H1 (cell line): ENCODE measurements around the gene TEAD1. TPM values are rescaled to one million over a fixed set of nuclear protein-coding genes. Genes with fewer than 3 reads are reported as not detected.

Experiments
- CTCF ChIA-PET: fragments of 300-600 bp; sonication (Branson Sonifier 250); formaldehyde crosslinking; loops from one replicate; lab custom pipeline; 2021; ENCODE audit not compliant: partially characterized antibody; lab: Charles Lee
- POLR2A ChIA-PET: fragments of 300-600 bp; sonication (Branson Sonifier 250); formaldehyde crosslinking; loops from one replicate; lab custom pipeline; 2021; ENCODE audit warnings: inconsistent platforms; ENCODE audit not compliant: partially characterized antibody; lab: Charles Lee
- DNase-seq, 2 experiments: peaks; one replicate each; pipeline versions ENCODE4 v3.0.0 to v3.0.0-alpha.2; 2010 to 2022; ENCODE audit warnings: low spot score in 2 of 2, low read depth in 1 of 2, mixed read lengths in 1 of 2
- FAIRE-seq: peaks from 2 replicates; lab custom pipeline; 2011; peaks lifted over from hg19 to GRCh38; lab: Jason Lieb, UNC
- H2AFZ ChIP-seq: 2 replicates; pipeline ENCODE4 v1.8.1; 2012; ENCODE audit warnings: low read length, inconsistent platforms
- H2AK5ac ChIP-seq: 2 replicates; pipeline ENCODE4 v1.6.1; 2013; ENCODE audit warnings: low read depth, low read length
- H2BK120ac ChIP-seq: replicated peaks from 2 replicates; pipeline ENCODE3; 2013; ENCODE audit warnings: low read depth, low read length, inconsistent platforms
- H2BK12ac ChIP-seq: 2 replicates; pipeline ENCODE4 v1.6.1; 2013; ENCODE audit warnings: low read depth, low read length
- H2BK15ac ChIP-seq: 2 replicates; pipeline ENCODE4 v1.6.1; 2013; ENCODE audit warnings: low read length
- H2BK20ac ChIP-seq: 2 replicates; pipeline ENCODE4 v1.6.1; 2013; ENCODE audit warnings: low read length
- H2BK5ac ChIP-seq: 2 replicates; pipeline ENCODE4 v1.6.1; 2013; ENCODE audit warnings: low read depth, low read length
- H3K14ac ChIP-seq: 2 replicates; pipeline ENCODE4 v1.6.1; 2013; ENCODE audit warnings: inconsistent platforms; ENCODE audit not compliant: insufficient read length
- H3K18ac ChIP-seq: 2 replicates; pipeline ENCODE4 v1.6.1; 2013; ENCODE audit warnings: low read length; ENCODE audit errors: extremely low read depth
- H3K23ac ChIP-seq: 2 replicates; pipeline ENCODE4 v1.6.1; 2013; ENCODE audit warnings: inconsistent platforms; ENCODE audit not compliant: insufficient read length
- H3K23me2 ChIP-seq: 2 replicates; pipeline ENCODE4 v1.6.1; 2013; ENCODE audit warnings: low read depth, low read length
- H3K27ac ChIP-seq: 2 replicates; pipeline ENCODE4 v1.6.1; 2011; ENCODE audit warnings: low read depth, low read length, inconsistent platforms
- H3K27me3 ChIP-seq, 4 experiments: replicated peaks in 1 of 4; 1 replicate in 1 of 4; 2 replicates in 3 of 4; pipeline versions ENCODE4 v1.6.1 to v1.8.1; 2011 to 2013; ENCODE audit warnings: low read length in 3 of 4, mild to moderate bottlenecking in 3 of 4, inconsistent platforms in 2 of 4, mixed read lengths in 2 of 4, moderate library complexity in 1 of 4; ENCODE audit not compliant: control insufficient read depth in 3 of 4, insufficient read depth in 3 of 4; ENCODE audit errors: extremely low read depth in 1 of 4
- H3K36me3 ChIP-seq, 4 experiments: 2 replicates each; pipeline versions ENCODE4 v1.6.1 to v1.8.1; 2011 to 2013; ENCODE audit warnings: mild to moderate bottlenecking in 4 of 4, low read length in 3 of 4, moderate library complexity in 2 of 4, control low read depth in 1 of 4, inconsistent platforms in 1 of 4; ENCODE audit not compliant: insufficient read depth in 4 of 4, control insufficient read depth in 2 of 4
- H3K4ac ChIP-seq: replicated peaks from 2 replicates; pipeline ENCODE3; 2013; ENCODE audit warnings: low read length, low read depth, mixed read lengths, inconsistent platforms; ENCODE audit not compliant: insufficient read length
- H3K4me1 ChIP-seq, 4 experiments: replicated peaks in 1 of 4; 1 replicate in 1 of 4; 2 replicates in 3 of 4; pipeline versions ENCODE4 v1.6.1 to v1.8.1; 2011 to 2013; ENCODE audit warnings: low read length in 3 of 4, inconsistent platforms in 2 of 4, mixed read lengths in 1 of 4; ENCODE audit not compliant: insufficient read depth in 4 of 4, control insufficient read depth in 3 of 4
- H3K4me2 ChIP-seq, 2 experiments: 2 replicates each; pipeline versions ENCODE4 v1.6.1 to v1.8.1; 2011 to 2013; ENCODE audit warnings: low read depth in 2 of 2, low read length in 2 of 2, control low read depth in 1 of 2, inconsistent platforms in 1 of 2, mild to moderate bottlenecking in 1 of 2; ENCODE audit not compliant: insufficient read depth in 1 of 2
- H3K4me3 ChIP-seq, 4 experiments: fragments of 200-600, 300-600 bp in 1 of 4; sonication (generic), shearing (Covaris generic), sonication (Bioruptor Twin) in 1 of 4; 2 replicates each; pipeline versions ENCODE4 v1.5.1 to v1.8.1; 2011 to 2016; ENCODE audit warnings: low read length in 4 of 4, low read depth in 3 of 4, control low read depth in 2 of 4, inconsistent platforms in 2 of 4, mild to moderate bottlenecking in 2 of 4, mixed read lengths in 1 of 4, moderate library complexity in 1 of 4; ENCODE audit not compliant: insufficient read depth in 2 of 4; ENCODE audit errors: extremely low read depth in 1 of 4
- H3K56ac ChIP-seq: replicated peaks from 2 replicates; pipeline ENCODE3; 2013; ENCODE audit warnings: low read depth, mild to moderate bottlenecking, mixed read lengths, low read length, inconsistent platforms; ENCODE audit not compliant: insufficient read length
- H3K79me1 ChIP-seq: 2 replicates; pipeline ENCODE4 v1.6.1; 2013; ENCODE audit warnings: low read depth, low read length, control low read depth
- H3K79me2 ChIP-seq, 2 experiments: 2 replicates each; pipeline versions ENCODE4 v1.6.1 to v1.8.1; 2012 to 2013; ENCODE audit warnings: low read length in 2 of 2, mild to moderate bottlenecking in 2 of 2, inconsistent platforms in 1 of 2; ENCODE audit not compliant: insufficient read depth in 2 of 2, control insufficient read depth in 1 of 2
- H3K9ac ChIP-seq, 4 experiments: replicated peaks in 1 of 4; 1 replicate in 1 of 4; 2 replicates in 3 of 4; pipeline versions ENCODE4 v1.6.1 to v1.8.1; 2011 to 2013; ENCODE audit warnings: low read depth in 3 of 4, low read length in 3 of 4, control low read depth in 2 of 4, mild to moderate bottlenecking in 2 of 4, moderate library complexity in 2 of 4, inconsistent platforms in 1 of 4; ENCODE audit errors: extremely low read depth in 1 of 4
- H3K9me3 ChIP-seq, 2 experiments: 2 replicates each; pipeline versions ENCODE4 v1.6.1 to v1.8.1; 2012 to 2013; ENCODE audit warnings: mild to moderate bottlenecking in 2 of 2, moderate library complexity in 2 of 2, control low read depth in 1 of 2, inconsistent platforms in 1 of 2, low read depth in 1 of 2, low read length in 1 of 2, mixed read lengths in 1 of 2; ENCODE audit not compliant: insufficient read depth in 2 of 2
- H4K20me1 ChIP-seq, 2 experiments: replicated peaks in 1 of 2; 2 replicates each; pipeline versions ENCODE3 to v1.8.1; 2011 to 2013; ENCODE audit warnings: inconsistent platforms in 2 of 2, low read length in 2 of 2, mild to moderate bottlenecking in 1 of 2; ENCODE audit not compliant: insufficient read depth in 2 of 2, control insufficient read depth in 1 of 2
- H4K5ac ChIP-seq: 2 replicates; pipeline ENCODE4 v1.6.1; 2013; ENCODE audit warnings: low read length, low read depth, mixed read lengths, inconsistent platforms; ENCODE audit not compliant: insufficient read length
- H4K8ac ChIP-seq: 2 replicates; pipeline ENCODE4 v1.8.0; 2013; ENCODE audit warnings: mild to moderate bottlenecking, moderate library complexity, low read length, inconsistent platforms; ENCODE audit not compliant: insufficient read depth; ENCODE audit errors: extremely low read depth
- H4K91ac ChIP-seq: replicated peaks from 2 replicates; pipeline ENCODE3; 2013; ENCODE audit warnings: low read length, mixed read lengths, inconsistent platforms; ENCODE audit not compliant: insufficient read length
- BCL11A ChIP-seq, 2 experiments: IDR thresholded peaks; one replicate each; pipeline ENCODE4 v1.6.1; 2011; ENCODE audit warnings: low read depth in 2 of 2, low read length in 2 of 2, mild to moderate bottlenecking in 2 of 2
- CTBP2 ChIP-seq: IDR thresholded peaks from 2 replicates; pipeline ENCODE4 v1.7.0; 2011; ENCODE audit warnings: borderline replicate concordance, mild to moderate bottlenecking, moderate library complexity, mixed read lengths, low read length; ENCODE audit not compliant: insufficient read depth, insufficient read length
- NRF1 ChIP-seq: IDR thresholded peaks from 2 replicates; pipeline ENCODE4 v1.6.1; 2011; ENCODE audit warnings: mild to moderate bottlenecking, low read depth, low read length, improper control_type of control experiment
- RNF2 ChIP-seq: fragments of 200-900, 300-1000 bp; sonication (generic); IDR thresholded peaks from 2 replicates; pipeline ENCODE4 v1.7.1; 2016; ENCODE audit warnings: borderline replicate concordance, low read depth, mild to moderate bottlenecking, antibody characterized with exemption, low read length; ENCODE audit not compliant: poor library complexity, severe bottlenecking; ENCODE audit errors: missing control alignments
- SAP30 ChIP-seq: fragments of 300-600 bp; sonication (generic); IDR thresholded peaks from 2 replicates; pipeline ENCODE4 v1.7.1; 2012; ENCODE audit warnings: low read length, moderate library complexity, mild to moderate bottlenecking, inconsistent platforms; ENCODE audit not compliant: insufficient read depth, insufficient replicate concordance
- SIX5 ChIP-seq: IDR thresholded peaks from 2 replicates; pipeline ENCODE4 v1.6.1; 2011; ENCODE audit warnings: mild to moderate bottlenecking, low read depth, low read length
- SP4 ChIP-seq: IDR thresholded peaks from 2 replicates; pipeline ENCODE4 v1.6.1; 2012; ENCODE audit warnings: low read length, inconsistent platforms
- TAF7 ChIP-seq: optimal IDR thresholded peaks from 2 replicates; pipeline ENCODE3; 2011; ENCODE audit warnings: low read depth, mild to moderate bottlenecking, inconsistent platforms, low read length, moderate library complexity, borderline replicate concordance
- ZNF274 ChIP-seq: IDR thresholded peaks from 2 replicates; pipeline ENCODE4 v1.7.0; 2012; ENCODE audit warnings: low read length, borderline replicate concordance; ENCODE audit errors: extremely low read depth
- WGBS, 2 experiments: shearing (Covaris generic) in 1 of 2; methylation state at CpG; one replicate each; pipeline versions ENCODE4 v1.1.6 to v1.1.7; 2013 to 2015; ENCODE audit warnings: low lambda C conversion rate in 2 of 2, mixed read lengths in 2 of 2, inconsistent platforms in 1 of 2, low coverage in 1 of 2, missing lambda C conversion rate in 1 of 2; ENCODE audit not compliant: insufficient replicate concordance in 2 of 2, insufficient coverage in 1 of 2, insufficient read length in 1 of 2; ENCODE audit errors: extremely low coverage in 1 of 2, missing lambda C conversion rate in 1 of 2; 5-methylcytosine and 5-hydroxymethylcytosine counted together
- polyA plus RNA-seq, 7 experiments: library from polyadenylated mRNA; depleted of rRNA in 3 of 7; stranded (reverse) in 5 of 7; unstranded in 2 of 7; fragments of >200 nt in 5 of 7; fragments of 200-250 nt in 2 of 7; gene quantifications; 1 replicate in 5 of 7; 2 replicates in 1 of 7; 4 replicates in 1 of 7; pipeline versions ENCODE4 v1.2.1 to v1.2.3, GENCODE V29; 2011 to 2013; ENCODE audit warnings: missing spikeins in 2 of 7, mixed read lengths in 2 of 7
- total RNA-seq: library from RNA; stranded (reverse); fragmentation: NEBNext Ultra II Directional; extraction: Animal tissue kit (Norgen Biotek cat#: 25700); gene quantifications from 2 replicates; pipeline ENCODE4 v1.2.1, GENCODE V29; 2021
- TF ChIP-seq, protein P1 (sequence below): IDR thresholded peaks from 2 replicates; pipeline ENCODE4 v1.6.1; 2011; ENCODE audit warnings: low read depth, mild to moderate bottlenecking, low read length; ENCODE audit not compliant: insufficient read depth

Gene TEAD1
- total and polyA plus RNA-seq, 2 of the 8 experiments (the other 6 are each of a cell fraction or from before 2014, with no cell fraction given): 15.6 to 67.4 TPM

DNA sequence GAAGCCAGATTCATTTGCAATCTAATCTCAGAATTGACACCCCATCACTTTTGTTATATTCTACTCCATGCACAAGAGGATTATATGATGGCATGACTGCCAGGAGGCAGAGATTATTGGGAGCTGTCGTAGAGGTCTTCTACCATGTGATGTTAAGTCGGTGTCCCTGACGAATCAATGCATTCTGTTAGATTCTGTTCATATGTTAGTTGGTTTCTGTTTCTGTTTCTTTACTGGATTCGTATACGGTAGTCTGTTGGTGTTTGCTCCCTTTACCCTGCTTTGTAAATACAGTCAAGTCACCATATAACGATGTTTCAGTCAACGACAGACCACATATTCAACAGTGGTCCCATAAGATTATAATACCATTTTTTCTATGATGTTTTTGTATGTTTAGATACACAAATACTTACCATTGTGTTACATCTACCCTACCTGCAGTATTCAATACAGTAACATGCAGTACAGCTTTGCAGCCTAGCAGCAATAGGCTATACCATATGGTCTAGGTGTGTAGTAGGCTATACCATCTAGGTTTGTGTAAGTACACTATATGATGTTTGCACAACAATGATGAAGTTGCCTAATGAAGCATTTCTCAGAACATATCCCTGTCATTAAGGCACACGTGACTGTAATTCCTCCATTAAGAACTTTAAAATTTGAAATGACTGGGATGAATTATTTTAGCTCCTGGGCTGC lies 312.1 kb downstream of the TEAD1 start:
- H2BK15ac ChIP-seq: no peak overlapping the region
- CTCF ChIA-PET: interaction anchor here (0.6 to 1.4 kb wide), 4 partner anchors 8 to 23 kb away, joined by 3 to 4 read pairs (median 3); no protein-coding TSS in a partner anchor

More for the DNA sequence above, 312.1 kb downstream of the TEAD1 start:
- Histone ChIP-seq H4K91ac (no peak overlapping the region), H3K4me3 (no peak overlapping the region), H3K18ac (no peak overlapping the region), H3K36me3 (no peaks in the 10 kb centered on the region), H2BK20ac (no peak overlapping the region), H3K4me1 (no peaks in the 10 kb centered on the region; a peak in 1 of 7 replicates), H2AFZ (no peak overlapping the region), H3K4ac (no peak overlapping the region), H3K9me3 (no peaks in the 10 kb centered on the region; a peak in 1 of 4 replicates), H2AK5ac (no peak overlapping the region), H3K27me3 (no peaks in the 10 kb centered on the region), H3K14ac (peak overlapping the region; percentile 28), H4K20me1 (no peaks in the 10 kb centered on the region), H3K79me2 (no peaks in the 10 kb centered on the region), H3K56ac (no peak overlapping the region), H2BK120ac (no peak overlapping the region), H4K8ac (no peak overlapping the region), H3K79me1 (no peaks in the 10 kb centered on the region), H2BK12ac (no peak overlapping the region), H3K9ac (no peak overlapping the region), H3K4me2 (no peak overlapping the region), H2BK5ac (no peak overlapping the region), H3K23me2 (no peaks in the 10 kb centered on the region; the same call in 1 of the 2 replicates), H3K27ac (no peak overlapping the region), H4K5ac (no peak overlapping the region), H3K23ac (no peak overlapping the region)
- no peak for FAIRE-seq
- POLR2A ChIA-PET: no interaction called here
- no peak for DNase-seq
- no peak for TF ChIP-seq BCL11A (IDR thresholded peaks at IDR 0.05; ENCODE audit: low read depth in 2 of 2, low read length in 2 of 2)
- TF ChIP-seq NRF1: no peak
- TF ChIP-seq TAF7: no peak
- TF ChIP-seq, protein P1, sequence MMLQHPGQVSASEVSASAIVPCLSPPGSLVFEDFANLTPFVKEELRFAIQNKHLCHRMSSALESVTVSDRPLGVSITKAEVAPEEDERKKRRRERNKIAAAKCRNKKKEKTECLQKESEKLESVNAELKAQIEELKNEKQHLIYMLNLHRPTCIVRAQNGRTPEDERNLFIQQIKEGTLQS: no peak
- TF ChIP-seq ZNF274: no peak
- TF ChIP-seq CTBP2: no peak
- TF ChIP-seq RNF2: no peak
- TF ChIP-seq SIX5: no peak
- TF ChIP-seq SAP30: no peak
- no peak for TF ChIP-seq SP4
- WGBS, 2 experiments: 89% methylated on average over 8 of the region's 8 CpGs; no CpG with 5 or more reads in 1 of the 2 experiments
